ENCODE results near the gene SLC38A10. TPM values are rescaled to one million over a fixed set of nuclear protein-coding genes. Genes with fewer than 3 reads are reported as not detected.

Gene SLC38A10
- total and polyA plus RNA-seq, 2 of the 13 experiments (the other 11 are each of a cell fraction or from before 2014, with no cell fraction given): 23.4 to 55.8 TPM

GRCh38 chr17:81239714-81240555 is 55.2 kb downstream of the SLC38A10 start (continued):
- TF ChIP-seq KIAA2018 (CRISPR knock-in tag; IDR thresholded peaks at IDR 0.05; ENCODE audit: borderline replicate concordance) (no peak), WIZ (CRISPR knock-in tag; IDR thresholded peaks at IDR 0.05) (0 out of 2 replicates have a peak, but pooled peaks have one; percentile 40), AGO2 (optimal IDR thresholded peaks at IDR 0.05; ENCODE audit: low read depth, low read length) (peak; percentile 82), SKI (IDR thresholded peaks at IDR 0.05; ENCODE audit: partially characterized antibody) (no peak), BHLHE40 (IDR thresholded peaks at IDR 0.05; ENCODE audit: low read length) (0 out of 2 replicates have a peak, but pooled peaks have one; percentile 16), ZNF143 (CRISPR knock-in tag; IDR thresholded peaks at IDR 0.05) (no peak), SATB2 (CRISPR knock-in tag; IDR thresholded peaks at IDR 0.05) (no peak), NFKB2 (CRISPR knock-in tag; IDR thresholded peaks at IDR 0.05; ENCODE audit: borderline replicate concordance) (peak; percentile 42; the same call in 1 of the 2 replicates), SRF (IDR thresholded peaks at IDR 0.05; ENCODE audit: low read depth, low read length) (no peak)
- TF ChIP-seq, protein P1, sequence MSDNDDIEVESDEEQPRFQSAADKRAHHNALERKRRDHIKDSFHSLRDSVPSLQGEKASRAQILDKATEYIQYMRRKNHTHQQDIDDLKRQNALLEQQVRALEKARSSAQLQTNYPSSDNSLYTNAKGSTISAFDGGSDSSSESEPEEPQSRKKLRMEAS (IDR thresholded peaks at IDR 0.05): peak; percentile 46
- TF ChIP-seq, protein P2, sequence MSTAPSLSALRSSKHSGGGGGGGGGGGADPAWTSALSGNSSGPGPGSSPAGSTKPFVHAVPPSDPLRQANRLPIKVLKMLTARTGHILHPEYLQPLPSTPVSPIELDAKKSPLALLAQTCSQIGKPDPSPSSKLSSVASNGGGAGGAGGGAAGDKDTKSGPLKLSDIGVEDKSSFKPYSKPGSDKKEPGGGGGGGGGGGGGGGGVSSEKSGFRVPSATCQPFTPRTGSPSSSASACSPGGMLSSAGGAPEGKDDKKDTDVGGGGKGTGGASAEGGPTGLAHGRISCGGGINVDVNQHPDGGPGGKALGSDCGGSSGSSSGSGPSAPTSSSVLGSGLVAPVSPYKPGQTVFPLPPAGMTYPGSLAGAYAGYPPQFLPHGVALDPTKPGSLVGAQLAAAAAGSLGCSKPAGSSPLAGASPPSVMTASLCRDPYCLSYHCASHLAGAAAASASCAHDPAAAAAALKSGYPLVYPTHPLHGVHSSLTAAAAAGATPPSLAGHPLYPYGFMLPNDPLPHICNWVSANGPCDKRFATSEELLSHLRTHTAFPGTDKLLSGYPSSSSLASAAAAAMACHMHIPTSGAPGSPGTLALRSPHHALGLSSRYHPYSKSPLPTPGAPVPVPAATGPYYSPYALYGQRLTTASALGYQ (CRISPR knock-in tag; IDR thresholded peaks at IDR 0.05): no peak

Data from HepG2 (cell line).